NK-92 treated with Interleukin-12 subunit alpha and Interleukin-12 subunit beta, amount 100 ng/mL, for 24 hours (cell line): ENCODE results near the gene AWAT2.

Source experiments
- DNase-seq: peaks from one replicate; lab custom pipeline; 2025; lab: John Stamatoyannopoulos, UW

The AWAT2 gene, protein sequence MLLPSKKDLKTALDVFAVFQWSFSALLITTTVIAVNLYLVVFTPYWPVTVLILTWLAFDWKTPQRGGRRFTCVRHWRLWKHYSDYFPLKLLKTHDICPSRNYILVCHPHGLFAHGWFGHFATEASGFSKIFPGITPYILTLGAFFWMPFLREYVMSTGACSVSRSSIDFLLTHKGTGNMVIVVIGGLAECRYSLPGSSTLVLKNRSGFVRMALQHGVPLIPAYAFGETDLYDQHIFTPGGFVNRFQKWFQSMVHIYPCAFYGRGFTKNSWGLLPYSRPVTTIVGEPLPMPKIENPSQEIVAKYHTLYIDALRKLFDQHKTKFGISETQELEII

DNA sequence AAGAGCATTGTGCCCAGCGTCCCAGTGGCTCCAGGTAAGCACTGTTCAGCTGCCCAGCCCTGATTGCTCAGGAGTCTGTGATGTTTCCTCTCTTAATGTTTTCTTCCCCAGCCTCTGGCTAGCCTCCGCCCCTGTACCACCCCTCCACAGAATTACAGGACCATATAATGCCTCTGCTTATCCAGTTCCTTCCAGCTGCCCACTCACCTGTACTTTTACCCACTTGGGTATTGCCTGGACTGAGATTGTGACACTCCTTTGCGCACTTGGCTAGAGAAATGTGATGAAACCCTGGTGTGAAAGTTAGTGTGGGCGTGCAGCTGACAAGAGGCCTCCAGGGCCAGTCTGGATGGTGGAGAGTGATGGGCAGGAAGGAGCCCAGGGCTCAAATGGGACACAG is at the start of gene AWAT2:
TSS of gene AWAT2 (minus strand) at position 14 of the 400 bp plus-strand sequence. CDS start at position 8, 6 bp downstream.
- no peak for DNase-seq

DNA sequence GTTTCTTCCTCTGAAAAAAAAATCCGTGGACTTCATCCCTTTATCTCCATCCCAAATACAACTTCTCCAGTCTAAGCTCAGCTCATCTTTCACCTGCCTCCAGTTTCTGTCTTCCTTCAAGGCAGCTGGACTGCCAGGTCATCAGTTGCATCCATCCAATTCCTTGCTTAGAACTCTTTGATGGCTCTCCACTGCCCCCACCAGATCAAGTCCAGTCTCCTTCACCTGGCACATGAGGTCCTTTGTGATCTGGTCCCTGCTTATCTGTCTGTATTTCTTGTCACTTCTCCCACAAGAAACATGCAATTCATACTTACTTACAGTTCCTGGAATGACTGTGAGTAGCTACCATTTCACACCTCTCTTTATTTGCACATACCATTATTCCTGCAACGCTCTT is 46.3 kb upstream of the AWAT2 start:
- DNase-seq, result no peak

DNA sequence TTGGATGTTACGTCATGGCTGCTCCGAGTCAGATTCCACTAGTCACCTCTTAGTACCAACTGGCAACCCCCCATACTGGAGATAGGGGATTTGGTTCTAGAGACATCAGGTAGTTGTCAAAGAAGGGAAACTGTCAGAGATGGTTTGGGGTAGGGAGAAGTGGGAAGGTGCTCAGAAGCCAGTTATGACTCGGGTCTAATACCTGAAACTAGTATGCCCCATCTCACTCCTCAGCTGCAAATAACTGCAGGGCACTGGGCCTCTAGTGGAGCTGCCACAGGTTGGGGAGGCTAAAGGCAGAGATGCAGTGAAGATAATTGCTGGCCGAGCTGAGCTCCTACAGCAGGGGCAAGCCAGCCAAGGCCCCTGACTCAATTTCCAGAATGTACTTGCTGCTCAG is 42.5 kb upstream of the AWAT2 start:
- DNase-seq, result no peak

DNA sequence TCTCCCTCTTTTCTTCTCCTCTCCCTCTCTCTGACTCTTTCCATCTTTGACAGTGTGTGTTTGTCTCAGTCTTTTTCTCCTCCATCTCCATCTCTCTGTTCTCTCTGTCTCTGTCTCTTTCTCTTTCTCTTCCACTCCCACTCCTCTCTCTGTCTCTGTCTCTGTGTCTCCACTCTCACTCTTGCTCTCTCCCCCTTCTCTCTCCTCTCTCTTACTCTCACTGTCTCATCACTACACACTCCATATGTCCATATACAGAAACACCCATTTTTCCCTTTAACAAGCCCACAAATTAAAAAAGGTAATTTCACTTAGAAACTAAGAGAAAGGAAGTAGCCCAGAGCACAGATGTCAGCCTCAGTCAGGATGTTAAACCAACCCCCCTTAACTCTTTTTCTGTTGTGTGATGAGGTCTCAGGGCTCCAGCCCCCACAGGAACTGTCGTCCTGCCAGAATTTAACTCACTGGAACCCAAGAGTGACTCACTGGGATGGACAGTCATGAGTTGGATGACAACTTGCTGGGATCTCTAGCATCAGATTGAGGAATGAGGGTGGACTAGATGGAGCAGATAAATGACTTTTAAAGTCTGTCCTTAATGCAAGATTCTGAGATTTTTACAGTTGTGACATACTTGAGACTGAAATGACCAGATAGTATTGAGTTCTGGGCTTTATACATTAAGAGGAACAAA is 40.0 kb upstream of the AWAT2 start:
- no peak for DNase-seq

DNA sequence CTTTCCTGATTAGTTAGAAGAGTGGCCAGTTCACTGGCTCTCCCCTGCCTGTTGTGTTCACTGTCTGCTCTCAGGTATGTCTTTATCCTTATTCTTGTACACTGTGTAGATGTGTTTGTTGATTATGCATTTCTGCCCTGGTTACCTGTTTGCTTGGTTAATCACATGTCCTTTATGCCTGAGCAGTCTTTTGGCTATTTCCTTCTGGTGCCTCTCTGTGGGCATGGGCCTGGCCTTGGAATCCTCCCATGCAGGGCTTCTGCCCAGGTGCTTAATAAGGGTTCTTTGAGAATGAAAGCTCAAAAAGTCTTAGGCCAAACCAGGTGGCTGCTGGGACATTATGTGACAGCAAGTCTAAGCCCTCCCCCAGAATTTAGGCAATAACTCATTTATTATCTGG is 39.0 kb upstream of the AWAT2 start:
- DNase-seq, result no peak

DNA sequence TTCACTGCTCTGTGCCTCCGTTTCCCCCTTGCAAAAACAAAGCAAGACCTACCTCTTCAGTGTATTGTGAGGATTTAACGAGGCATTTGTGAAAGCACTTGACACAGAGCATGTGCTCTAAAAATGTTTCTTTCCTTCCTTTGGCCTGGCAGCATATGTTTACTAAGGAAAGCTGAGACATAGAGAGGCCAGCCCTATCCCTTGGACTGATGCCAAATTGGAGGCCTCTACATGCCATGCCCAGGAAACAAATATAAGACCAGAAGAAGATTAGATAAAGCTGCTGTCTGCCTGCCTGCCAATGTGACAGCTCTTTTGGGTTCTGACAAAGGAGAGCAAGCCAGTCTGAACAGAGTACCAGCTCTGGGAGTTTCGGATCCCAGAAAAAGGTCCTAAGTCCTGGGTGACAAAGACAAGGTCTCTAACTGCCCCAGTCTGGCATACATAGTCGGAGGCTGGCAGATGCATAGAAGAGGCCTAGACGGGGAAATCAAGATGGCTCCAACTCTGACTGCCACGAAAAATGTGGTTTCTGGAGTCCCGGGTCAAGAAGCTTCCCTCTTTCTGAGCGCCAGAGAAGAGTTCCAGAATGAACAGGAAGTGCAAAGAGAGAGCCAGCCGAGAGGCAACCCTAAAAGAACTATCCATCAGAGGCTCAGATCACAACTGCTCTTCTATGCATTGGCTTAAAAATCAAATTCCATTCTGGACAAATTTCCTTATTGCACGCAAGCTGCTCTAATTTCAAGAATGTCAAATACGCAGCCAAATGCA is 38.3 kb upstream of the AWAT2 start:
- DNase-seq, result no peak

DNA sequence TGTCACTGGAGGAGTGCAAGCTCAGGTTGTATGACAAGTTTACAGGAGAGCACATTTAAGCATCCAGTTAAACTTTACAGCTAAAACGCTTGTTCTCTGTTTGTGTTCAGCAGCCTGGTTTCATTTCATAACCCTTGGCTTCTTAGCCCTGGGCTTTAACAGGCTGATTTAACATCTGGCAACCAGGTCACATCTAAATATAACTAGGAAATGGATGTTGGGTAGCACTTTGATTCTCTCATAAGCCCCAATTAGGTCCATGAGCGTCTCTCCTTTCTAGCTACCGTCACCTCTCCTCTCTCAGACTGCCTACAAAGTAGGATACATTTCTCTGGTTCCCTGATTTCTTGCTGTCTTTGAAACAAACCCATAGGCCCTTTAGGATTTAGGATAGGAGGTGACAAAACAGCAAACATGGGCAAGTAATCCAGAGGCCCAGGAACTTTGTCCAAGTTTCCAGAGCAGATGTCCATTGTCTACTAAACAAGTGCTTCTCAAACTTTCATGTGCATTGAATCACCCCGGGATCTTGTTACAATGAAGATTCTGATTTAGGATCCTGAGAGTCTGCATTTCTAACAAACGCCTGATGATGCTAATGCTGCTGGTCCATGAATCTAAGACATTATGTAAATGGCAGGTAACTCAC is 35.0 kb upstream of the AWAT2 start:
- no peak for DNase-seq

DNA sequence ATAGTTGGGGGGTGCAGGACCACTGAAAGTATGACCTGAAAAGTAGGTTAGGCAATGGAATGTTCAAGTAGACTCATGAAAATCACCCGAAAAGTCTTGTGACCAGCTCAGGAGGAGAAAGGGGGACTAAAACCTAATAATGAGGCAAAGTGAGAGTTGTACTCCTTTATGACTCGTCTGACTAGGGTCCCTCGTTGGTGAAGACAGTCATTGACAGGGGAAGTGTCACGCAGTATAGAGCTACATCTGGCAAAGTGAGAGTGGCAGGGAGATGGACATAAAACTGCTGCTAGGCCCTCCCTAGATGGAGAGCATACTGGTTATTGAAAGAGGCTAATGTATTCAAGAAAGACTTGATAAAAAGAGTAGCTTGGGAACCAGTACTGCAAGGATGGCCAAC is 33.0 kb upstream of the AWAT2 start:
- DNase-seq, result no peak

DNA sequence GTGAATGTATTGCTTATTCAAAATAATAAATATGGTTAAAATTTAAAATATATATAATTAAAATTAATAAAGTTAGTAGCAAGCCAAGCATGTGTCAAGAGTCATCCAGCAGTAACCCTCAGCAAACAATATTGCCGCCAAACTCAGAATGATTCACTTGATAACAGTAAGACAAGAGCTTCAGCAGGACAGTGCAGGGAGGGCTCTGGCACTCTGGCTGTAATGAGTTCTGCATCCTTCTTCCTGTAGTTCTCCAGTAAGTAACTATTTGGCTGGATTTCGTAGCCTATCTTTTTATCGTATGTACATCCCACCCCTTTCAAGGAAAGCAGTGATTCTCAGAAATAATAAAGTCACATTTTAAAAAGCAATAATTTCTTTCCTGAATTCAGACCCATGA is 30.1 kb upstream of the AWAT2 start:
- no peak for DNase-seq

DNA sequence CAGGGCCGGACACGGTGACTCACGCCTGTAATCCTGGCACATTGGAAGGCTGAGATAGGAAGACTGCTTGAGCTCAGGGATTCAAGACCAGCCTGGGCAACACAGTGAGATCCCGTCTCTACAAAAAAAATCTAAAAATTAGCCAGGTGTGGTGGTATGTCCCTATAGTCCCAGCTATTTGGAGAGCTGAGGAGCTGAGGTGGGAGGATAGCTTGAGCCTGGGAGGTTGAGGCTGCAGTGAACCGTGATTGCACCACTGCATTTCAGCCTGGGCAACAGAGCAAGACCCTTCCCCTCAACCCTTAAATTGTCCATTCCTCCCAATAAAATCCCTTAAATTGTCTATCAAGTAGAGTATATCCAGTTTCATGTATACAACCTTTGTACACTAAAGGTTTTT is 29.6 kb upstream of the AWAT2 start:
- no peak for DNase-seq

DNA sequence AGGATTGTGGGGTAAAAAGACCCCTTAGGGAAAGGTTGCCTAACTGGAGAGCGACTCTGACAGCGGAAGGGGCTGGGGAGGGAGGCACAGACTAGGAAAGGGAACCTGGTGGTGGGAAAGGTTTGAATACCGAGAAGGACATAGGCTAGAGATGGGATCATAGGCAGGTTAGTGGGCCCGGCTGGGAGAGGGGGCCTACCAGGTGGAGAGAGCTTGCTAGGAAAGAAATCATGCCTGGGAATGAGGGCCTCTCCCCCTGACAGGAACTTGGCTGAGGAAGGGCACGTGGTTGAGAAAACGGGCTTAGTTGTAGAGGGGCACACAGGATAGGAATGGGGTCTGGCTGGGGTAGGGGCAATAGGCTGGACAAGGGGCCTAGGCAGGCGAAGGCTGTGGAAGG is 16.9 kb upstream of the AWAT2 start:
- no peak for DNase-seq

DNA sequence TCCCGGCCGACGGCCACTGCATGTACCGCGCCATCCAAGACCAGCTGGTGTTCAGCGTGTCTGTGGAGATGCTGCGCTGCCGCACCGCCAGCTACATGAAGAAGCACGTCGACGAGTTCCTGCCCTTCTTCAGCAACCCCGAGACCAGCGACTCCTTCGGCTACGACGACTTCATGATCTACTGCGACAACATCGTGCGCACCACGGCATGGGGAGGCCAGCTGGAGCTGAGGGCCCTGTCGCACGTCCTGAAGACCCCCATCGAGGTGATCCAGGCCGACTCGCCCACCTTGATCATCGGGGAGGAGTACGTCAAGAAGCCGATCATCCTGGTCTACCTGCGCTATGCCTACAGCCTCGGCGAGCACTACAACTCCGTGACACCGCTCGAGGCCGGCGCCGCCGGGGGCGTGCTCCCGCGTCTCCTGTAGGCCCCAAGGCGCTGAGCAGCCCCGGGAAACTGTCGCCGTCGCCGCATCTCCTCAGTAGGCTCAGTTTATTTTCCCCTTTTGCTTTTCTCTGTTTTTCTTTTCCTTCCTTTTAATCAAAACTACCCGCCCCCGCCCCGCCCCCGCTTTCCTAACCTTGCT is 13.3 kb upstream of the AWAT2 start:
- no peak for DNase-seq

DNA sequence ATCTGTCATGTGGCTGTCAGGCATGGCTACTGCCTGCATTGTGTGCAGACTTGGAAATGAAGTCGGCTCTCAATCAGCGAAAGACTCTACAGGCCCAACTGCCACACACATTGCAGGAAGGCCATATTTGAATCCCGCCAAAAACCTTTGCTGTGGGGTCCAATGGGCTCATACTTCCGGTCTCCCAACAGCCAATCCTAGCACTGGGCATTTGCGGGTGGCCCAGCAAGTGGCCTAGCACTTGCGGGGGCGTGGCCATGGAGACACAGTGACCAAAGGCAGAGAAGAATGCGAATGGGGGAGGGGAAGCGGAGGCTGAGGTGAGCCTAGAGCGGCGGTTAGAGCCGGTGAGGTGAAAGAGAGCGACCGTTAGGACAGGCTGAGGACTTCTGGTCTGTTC is 12.3 kb upstream of the AWAT2 start, which contains the start of gene OTUD6A:
TSS of gene OTUD6A (plus strand) at position 382 of the 400 bp plus-strand sequence. CDS start 68 bp downstream, outside the sequence.
- no peak for DNase-seq

DNA sequence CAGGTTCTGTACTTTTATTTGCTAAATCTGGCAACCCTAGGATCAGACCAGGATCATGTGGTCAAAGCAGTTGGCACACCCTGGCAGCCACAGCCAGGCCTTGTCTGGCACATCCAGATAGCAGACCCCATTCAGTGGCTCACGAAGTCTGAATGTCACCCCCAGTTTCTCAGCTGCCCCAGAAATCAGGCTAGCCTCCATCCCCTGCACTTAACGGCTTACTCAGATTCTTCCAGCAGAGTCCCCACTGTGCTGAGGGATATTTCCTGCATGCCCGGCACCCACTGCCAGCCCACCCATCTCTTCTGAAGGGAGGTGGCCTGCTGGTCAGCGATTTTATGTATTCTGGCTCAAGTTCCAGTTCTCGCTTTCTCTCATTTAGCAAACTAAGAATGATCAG is 4.7 kb upstream of the AWAT2 start:
- DNase-seq, result no peak

DNA sequence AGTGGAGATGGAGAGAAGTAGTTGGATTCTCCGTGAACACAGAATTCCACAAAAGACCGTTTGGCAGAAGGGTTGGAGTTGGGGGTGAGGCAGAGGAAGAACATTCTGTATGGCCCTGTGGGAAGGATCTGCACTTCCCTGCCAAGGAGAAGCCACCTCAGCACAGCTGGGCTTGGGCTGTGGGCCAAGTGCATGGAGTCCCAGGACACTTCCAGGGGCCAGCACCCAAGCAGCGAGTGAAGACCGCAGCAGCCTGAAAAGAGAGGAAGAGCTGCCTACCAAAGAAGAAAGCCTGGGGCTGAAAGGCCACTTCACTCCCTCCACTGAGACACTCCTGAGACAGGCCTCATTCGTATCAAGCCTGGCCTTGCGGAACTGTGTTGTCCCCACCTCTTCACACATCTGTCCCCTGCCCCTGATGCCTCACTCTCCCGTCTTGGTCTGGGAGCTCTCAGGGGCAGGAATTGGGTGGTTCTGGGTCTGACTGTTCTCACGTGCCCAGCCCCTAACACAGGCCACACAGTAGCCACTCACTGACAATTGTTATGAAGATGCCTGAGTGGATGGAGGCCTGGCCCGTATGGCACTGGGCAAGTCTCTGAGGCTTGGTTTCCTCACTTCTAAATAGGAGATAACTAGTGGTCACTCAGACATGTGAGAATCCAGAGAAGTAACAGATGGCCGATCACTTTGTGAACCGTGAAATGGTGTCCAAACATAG is 3.3 kb upstream of the AWAT2 start:
- no peak for DNase-seq

DNA sequence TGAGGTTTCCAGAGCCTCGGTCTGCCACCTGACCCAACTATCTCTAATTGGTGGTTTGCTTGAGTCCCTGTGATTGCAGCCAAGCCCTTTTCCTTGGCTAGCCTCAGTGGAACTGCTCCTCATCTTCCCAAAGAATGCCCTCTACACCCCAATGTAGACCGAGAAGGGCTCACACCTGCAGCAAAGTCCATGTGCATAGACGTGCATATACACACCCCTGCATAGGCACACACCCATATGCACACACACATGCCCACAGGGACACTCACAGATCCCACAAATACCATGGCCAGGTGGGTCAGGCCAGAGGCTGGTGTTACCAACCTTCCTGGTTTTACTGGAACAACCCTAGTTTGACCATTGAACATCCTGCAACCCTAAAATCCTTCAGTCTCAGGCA is 332 bp downstream of the AWAT2 start:
- no peak for DNase-seq

DNA sequence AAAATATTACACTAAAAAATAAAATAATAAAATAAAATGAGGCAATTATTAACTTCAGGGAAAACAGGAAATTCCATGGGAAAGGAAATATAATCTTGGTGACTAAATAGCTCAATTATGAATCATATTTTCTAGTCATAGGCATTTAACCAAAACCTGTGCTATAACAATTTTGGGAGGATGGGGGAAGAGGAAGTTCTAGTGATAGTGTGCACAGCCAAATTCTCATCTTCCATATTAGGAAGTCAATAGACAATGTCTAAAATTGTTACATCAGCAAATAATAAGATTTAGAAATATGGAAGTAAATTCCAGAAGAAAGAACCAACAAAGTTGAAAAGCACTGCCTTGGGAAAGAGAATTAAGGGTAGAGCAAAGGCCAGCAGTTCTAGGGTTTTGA is 2.8 kb downstream of the AWAT2 start:
- no peak for DNase-seq

DNA sequence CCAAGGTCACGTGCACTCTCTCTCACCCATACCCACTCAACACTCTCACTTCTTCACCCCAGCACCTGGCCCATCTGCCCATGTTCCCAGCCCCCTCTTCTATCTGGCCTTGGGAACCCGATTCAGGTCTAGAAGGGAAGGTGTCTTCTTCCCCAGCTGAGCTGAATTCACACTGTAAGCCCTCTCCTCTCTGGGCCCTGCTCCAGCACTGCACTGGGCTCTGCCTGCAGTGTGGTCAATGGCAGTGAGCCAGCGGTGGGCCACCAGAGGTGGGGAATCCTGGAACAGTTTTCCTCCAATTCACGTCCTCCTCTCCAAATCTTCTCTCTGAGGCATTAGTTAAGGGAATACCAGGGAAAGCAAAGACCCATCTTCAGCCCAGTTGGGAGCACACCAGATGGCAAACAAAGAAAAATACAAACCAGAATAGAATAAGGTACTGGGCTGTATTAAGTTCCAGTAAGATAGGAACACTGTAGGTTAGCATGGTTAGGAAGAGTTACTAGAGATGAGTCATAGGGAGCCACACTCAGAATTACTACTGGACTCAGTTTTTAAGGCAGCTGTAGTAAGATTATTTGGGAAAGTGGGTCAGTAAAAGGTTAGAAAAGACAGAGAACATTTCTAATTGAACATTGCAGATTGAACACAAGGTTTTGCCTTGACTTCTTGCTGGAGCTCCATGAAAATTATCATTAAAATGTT is 5.0 kb downstream of the AWAT2 start:
- no peak for DNase-seq

DNA sequence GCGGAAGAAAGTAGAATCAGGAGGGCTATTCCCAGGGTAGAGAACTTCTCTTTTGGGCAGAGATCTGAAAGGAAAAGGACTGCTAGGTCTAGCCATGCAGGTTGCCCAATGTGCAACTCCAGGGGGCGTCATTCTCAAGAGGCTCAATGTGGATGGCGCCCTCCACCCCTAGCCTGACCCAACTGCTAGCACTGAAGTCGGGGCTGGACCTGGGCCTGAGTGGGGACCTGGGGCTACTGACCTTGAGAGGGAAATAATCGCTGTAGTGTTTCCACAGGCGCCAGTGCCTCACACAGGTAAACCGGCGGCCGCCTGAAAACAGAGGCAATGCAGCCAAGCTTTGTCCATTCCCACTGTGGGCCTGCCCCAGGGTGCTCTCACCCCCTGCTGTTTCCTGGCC is 6.1 kb downstream of the AWAT2 start:
- DNase-seq, result no peak
